Kidney (tissue), 14 donors: ENCODE results near the gene NANOS1. TPM values are rescaled to one million over a fixed set of nuclear protein-coding genes. Genes with fewer than 3 reads are reported as not detected.

ENCODE experiments used
- DNase-seq, 5 donors: peaks; one replicate each; pipeline ENCODE4 v3.0.0-alpha.2; 2013 to 2020
- FAIRE-seq: peaks from 2 replicates; lab custom pipeline; 2012; peaks lifted over from hg19 to GRCh38; lab: Jason Lieb, UNC
- H3K27ac ChIP-seq, 2 donors: one replicate each; pipeline ENCODE4 v1.7.0; 2013; ENCODE audit warnings: low read depth in 2 of 2, low read length in 2 of 2, inconsistent platforms in 1 of 2
- H3K27me3 ChIP-seq: one replicate; pipeline ENCODE4 v1.7.1; 2013; ENCODE audit warnings: low read length, inconsistent platforms; ENCODE audit not compliant: control insufficient read depth, insufficient read depth
- H3K36me3 ChIP-seq, 3 donors: one replicate each; pipeline versions ENCODE4 v1.7.0 to v1.7.1; 2013; ENCODE audit warnings: low read length in 3 of 3, control low read depth in 1 of 3, inconsistent platforms in 1 of 3; ENCODE audit not compliant: insufficient read depth in 3 of 3, control insufficient read depth in 2 of 3
- H3K4me1 ChIP-seq, 3 donors: one replicate each; pipeline versions ENCODE4 v1.7.0 to v1.7.1; 2013; ENCODE audit warnings: low read length in 3 of 3, inconsistent platforms in 1 of 3, low read depth in 1 of 3; ENCODE audit not compliant: control insufficient read depth in 2 of 3, insufficient read depth in 2 of 3
- H3K4me3 ChIP-seq, 3 donors: one replicate each; pipeline versions ENCODE4 v1.7.0 to v1.8.1; 2013; ENCODE audit warnings: low read length in 3 of 3, control low read depth in 1 of 3, inconsistent platforms in 1 of 3
- H3K9ac ChIP-seq, 3 donors: one replicate each; pipeline versions ENCODE4 v1.7.0 to v1.7.1; 2013; ENCODE audit warnings: low read length in 3 of 3, control low read depth in 1 of 3, inconsistent platforms in 1 of 3
- H3K9me3 ChIP-seq, 3 donors: one replicate each; pipeline versions ENCODE4 v1.7.0 to v1.7.1; 2013; ENCODE audit warnings: low read length in 3 of 3, control low read depth in 1 of 3, inconsistent platforms in 1 of 3; ENCODE audit not compliant: control insufficient read depth in 2 of 3, insufficient read depth in 1 of 3
- CTCF ChIP-seq: IDR thresholded peaks from 3 replicates; pipeline ENCODE4 v1.5.1; 2012; ENCODE audit warnings: mild to moderate bottlenecking, moderate library complexity, borderline replicate concordance; ENCODE audit not compliant: insufficient read depth; ENCODE audit errors: extremely low read depth
- intact Hi-C: fragments of 100-400 bp; cut with DNase I; formaldehyde crosslinking; loops from one replicate; pipeline ENCODE4 v1.11.1; 2022
- polyA plus RNA-seq: library from polyadenylated mRNA; stranded (reverse); fragments of 350-450 nt; fragmentation: Illumina TruSeq; extraction: RNeasy Lipid Tissue Mini Kit (QIAGEN cat#74804); gene quantifications from one replicate; pipeline ENCODE4 v1.2.3, GENCODE V29; 2014; ENCODE audit warnings: low read depth, low replicate concordance; ENCODE audit not compliant: insufficient read depth
- total RNA-seq: library from RNA; stranded (reverse); fragmentation: NEBNext Ultra II Directional; extraction: Animal tissue kit (Norgen Biotek cat#: 25700); gene quantifications from one replicate; pipeline ENCODE4 v1.2.1, GENCODE V29; 2021
- donor health status: control.
- donor health status: control.
- donor health status: control.
- donor health status: control.
- donor health status: control.
- donor health status: DM: yes; HTN: yes; CAD: no.
- donor health status: Normal renal cell carcinoma (clear cell type).

The NANOS1 gene
- total and polyA plus RNA-seq, 2 donors from 2014 or later, result 1.1 to 4.5 TPM

- intact Hi-C loops, result no loop called here
- H3K27ac ChIP-seq, result no peak overlapping the region
- peak; percentile 54 to 83 (median 66) for DNase-seq
- no peak for FAIRE-seq
- H3K4me1 ChIP-seq, result peaks cover 0 to 8% (median 2%) of the 10 kb centered on the region in 3 donors
- TF ChIP-seq CTCF, result no peak
- H3K27me3 ChIP-seq, result no peaks in the 10 kb centered on the region
- peak overlapping the region; percentile 10 to 36 (median 13) for H3K4me3 ChIP-seq
- peak overlapping the region in 1 of 3 donors; percentile 11 for H3K9ac ChIP-seq
- peaks cover 0 to 13% (median 9%) of the 10 kb centered on the region in 3 donors for H3K36me3 ChIP-seq
- no peaks in the 10 kb centered on the region for H3K9me3 ChIP-seq
These were observed 1.1 kb downstream of the NANOS1 start for GRCh38 chr10:119030421-119031250.

GRCh38 chr10:119031496-119032059, 2.1 kb downstream of the NANOS1 start:
- Histone ChIP-seq H3K36me3 (peaks cover 0 to 18% (median 12%) of the 10 kb centered on the region in 3 donors), H3K9ac (no peak overlapping the region), H3K4me3 (no peak overlapping the region), H3K9me3 (no peaks in the 10 kb centered on the region), H3K4me1 (peaks cover 0 to 8% (median 2%) of the 10 kb centered on the region in 3 donors), H3K27me3 (no peaks in the 10 kb centered on the region), H3K27ac (no peak overlapping the region)
- TF ChIP-seq CTCF, result no peak
- no peak for FAIRE-seq
- intact Hi-C loops, result no loop called here
- DNase-seq, result no peak

GRCh38 chr10:119039161-119039560, 9.6 kb downstream of the NANOS1 start:
- no peaks in the 10 kb centered on the region for H3K9me3 ChIP-seq
- H3K36me3 ChIP-seq, result peaks cover 7 to 59% (median 36%) of the 10 kb centered on the region in 3 donors
- H3K27ac ChIP-seq, result no peak overlapping the region
- no peak for TF ChIP-seq CTCF
- no peak overlapping the region for H3K9ac ChIP-seq
- no peaks in the 10 kb centered on the region for H3K27me3 ChIP-seq
- FAIRE-seq (no peak), DNase-seq (no peak)
- no peaks in the 10 kb centered on the region for H3K4me1 ChIP-seq
- no peak overlapping the region for H3K4me3 ChIP-seq
- intact Hi-C loops, result no loop called here
